NK-92 (cell line): ENCODE measurements around the gene OR2S2.
"Not testable (repeated sequence)": the region's sequence is repeated elsewhere in the genome, so short reads cannot be mapped to it uniquely, and the experiment has no call there.

Source experiments
- DNase-seq: peaks from one replicate; lab custom pipeline; 2025; ENCODE audit not compliant: unreplicated experiment; lab: John Stamatoyannopoulos, UW

OR2S2 gene

GRCh38 chr9:35958104-35958837, at the start of gene OR2S2:
OR2S2 (minus strand) TSS chr9:35958154; CDS start chr9:35958098, 56 bp downstream.
- DNase-seq: no peak

- no peak for DNase-seq
Measured at GRCh38 chr9:36007316-36007708, 49.4 kb upstream of the OR2S2 start.

- DNase-seq: no peak
Measured at GRCh38 chr9:36006549-36007315, 48.8 kb upstream of the OR2S2 start.

- DNase-seq: no peak
Measured at GRCh38 chr9:36005891-36006290, 47.9 kb upstream of the OR2S2 start.

GRCh38 chr9:35998333-35998732, 40.4 kb upstream of the OR2S2 start:
- DNase-seq: no peak

- not testable (repeated sequence) for DNase-seq
Measured at GRCh38 chr9:35997016-35997415, 39.1 kb upstream of the OR2S2 start.

GRCh38 chr9:35996358-35996970, 38.5 kb upstream of the OR2S2 start:
- no peak for DNase-seq

- no peak for DNase-seq
Measured at GRCh38 chr9:35994959-35995358, 37.0 kb upstream of the OR2S2 start.

GRCh38 chr9:35993976-35994720, 36.2 kb upstream of the OR2S2 start:
- no peak for DNase-seq

- DNase-seq: not testable (repeated sequence)
Measured at GRCh38 chr9:35993136-35993535, 35.2 kb upstream of the OR2S2 start.

GRCh38 chr9:35990155-35990554, 32.2 kb upstream of the OR2S2 start:
- DNase-seq: no peak

- DNase-seq: no peak
Measured at GRCh38 chr9:35984021-35984420, 26.1 kb upstream of the OR2S2 start.

- no peak for DNase-seq
Measured at GRCh38 chr9:35981699-35982098, 23.7 kb upstream of the OR2S2 start.

- DNase-seq: no peak
Measured at GRCh38 chr9:35980289-35981011, 22.5 kb upstream of the OR2S2 start.

- no peak for DNase-seq
Measured at GRCh38 chr9:35978792-35979191, 20.8 kb upstream of the OR2S2 start.

GRCh38 chr9:35976726-35977125, 18.8 kb upstream of the OR2S2 start:
- DNase-seq: no peak

- DNase-seq: no peak
Measured at GRCh38 chr9:35974800-35975199, 16.8 kb upstream of the OR2S2 start.

GRCh38 chr9:35972093-35972492, 14.1 kb upstream of the OR2S2 start:
- no peak for DNase-seq

- no peak for DNase-seq
Measured at GRCh38 chr9:35967042-35967441, 9.1 kb upstream of the OR2S2 start.

GRCh38 chr9:35966433-35966832, 8.5 kb upstream of the OR2S2 start:
- DNase-seq: no peak

GRCh38 chr9:35965011-35965410, 7.1 kb upstream of the OR2S2 start:
- DNase-seq: no peak
